Neural cell (in vitro differentiated cells): ENCODE data around the gene CXCL9.

ENCODE experiments used
- CTCF ChIP-seq: fragments of 450-650 bp; IDR thresholded peaks from 2 replicates; pipeline ENCODE4 v1.5.1; 2014; ENCODE audit warnings: antibody characterized with exemption, mild to moderate bottlenecking, moderate library complexity; ENCODE audit not compliant: poor library complexity, severe bottlenecking
- EP300 ChIP-seq: fragments of 450-650 bp; conservative IDR thresholded peaks from 2 replicates; pipeline ENCODE4 v1.6.1; 2014; ENCODE audit warnings: antibody characterized with exemption, mild to moderate bottlenecking, moderate library complexity; ENCODE audit not compliant: poor library complexity, severe bottlenecking
- EZH2 ChIP-seq: fragments of 200-600, 300-800 bp; shearing (Covaris generic), sonication (generic); IDR thresholded peaks from 2 replicates; pipeline ENCODE4 v1.6.1; 2014; ENCODE audit warnings: antibody characterized with exemption, low read length, borderline replicate concordance, mild to moderate bottlenecking; ENCODE audit not compliant: insufficient read depth, poor library complexity, severe bottlenecking
- MXI1 ChIP-seq: fragments of 450-650 bp; conservative IDR thresholded peaks from 2 replicates; pipeline ENCODE4 v1.6.1; 2014; ENCODE audit warnings: antibody characterized with exemption, mild to moderate bottlenecking; ENCODE audit not compliant: poor library complexity, severe bottlenecking
- POLR2AphosphoS5 ChIP-seq: IDR thresholded peaks from 2 replicates; pipeline ENCODE4 v1.6.1; 2012
- RAD21 ChIP-seq: fragments of 450-650 bp; conservative IDR thresholded peaks from 2 replicates; pipeline ENCODE4 v1.6.1; 2014; ENCODE audit warnings: antibody characterized with exemption, mild to moderate bottlenecking, moderate library complexity
- REST ChIP-seq: IDR thresholded peaks from 2 replicates; pipeline ENCODE4 v1.6.1; 2012; ENCODE audit warnings: borderline replicate concordance
- SMC3 ChIP-seq: fragments of 450-650 bp; conservative IDR thresholded peaks from 2 replicates; pipeline ENCODE4 v1.6.1; 2014; ENCODE audit warnings: antibody characterized with exemption, mild to moderate bottlenecking, moderate library complexity; ENCODE audit not compliant: poor library complexity
- TAF1 ChIP-seq: IDR thresholded peaks from 2 replicates; pipeline ENCODE4 v1.6.1; 2012; ENCODE audit warnings: low read depth

- TF ChIP-seq EP300 (no peak), CTCF (no peak), EZH2 (no peak), SMC3 (no peak), REST (no peak), RAD21 (no peak), TAF1 (no peak), POLR2AphosphoS5 (no peak), MXI1 (no peak)
These were observed 3.3 kb upstream of the CXCL9 start for GRCh38 chr4:76010576-76010975.
